H1 (cell line): ENCODE results near the gene EIF2S2. TPM values are rescaled to one million over a fixed set of nuclear protein-coding genes. Genes with fewer than 3 reads are reported as not detected.

ENCODE experiments used
- CTCF ChIA-PET: fragments of 300-600 bp; sonication (Branson Sonifier 250); formaldehyde crosslinking; loops from one replicate; lab custom pipeline; 2021; ENCODE audit not compliant: partially characterized antibody; lab: Charles Lee
- POLR2A ChIA-PET: fragments of 300-600 bp; sonication (Branson Sonifier 250); formaldehyde crosslinking; loops from one replicate; lab custom pipeline; 2021; ENCODE audit warnings: inconsistent platforms; ENCODE audit not compliant: partially characterized antibody; lab: Charles Lee
- DNase-seq, 2 experiments: peaks; one replicate each; pipeline versions ENCODE4 v3.0.0 to v3.0.0-alpha.2; 2010 to 2022; ENCODE audit warnings: low spot score in 2 of 2, low read depth in 1 of 2, mixed read lengths in 1 of 2
- FAIRE-seq: peaks from 2 replicates; lab custom pipeline; 2011; peaks lifted over from hg19 to GRCh38; lab: Jason Lieb, UNC
- H2AFZ ChIP-seq: 2 replicates; pipeline ENCODE4 v1.8.1; 2012; ENCODE audit warnings: low read length, inconsistent platforms
- H2AK5ac ChIP-seq: 2 replicates; pipeline ENCODE4 v1.6.1; 2013; ENCODE audit warnings: low read depth, low read length
- H2BK120ac ChIP-seq: replicated peaks from 2 replicates; pipeline ENCODE3; 2013; ENCODE audit warnings: low read depth, low read length, inconsistent platforms
- H2BK12ac ChIP-seq: 2 replicates; pipeline ENCODE4 v1.6.1; 2013; ENCODE audit warnings: low read depth, low read length
- H2BK15ac ChIP-seq: 2 replicates; pipeline ENCODE4 v1.6.1; 2013; ENCODE audit warnings: low read length
- H2BK20ac ChIP-seq: 2 replicates; pipeline ENCODE4 v1.6.1; 2013; ENCODE audit warnings: low read length
- H2BK5ac ChIP-seq: 2 replicates; pipeline ENCODE4 v1.6.1; 2013; ENCODE audit warnings: low read depth, low read length
- H3K14ac ChIP-seq: 2 replicates; pipeline ENCODE4 v1.6.1; 2013; ENCODE audit warnings: inconsistent platforms; ENCODE audit not compliant: insufficient read length
- H3K18ac ChIP-seq: 2 replicates; pipeline ENCODE4 v1.6.1; 2013; ENCODE audit warnings: low read length; ENCODE audit errors: extremely low read depth
- H3K23ac ChIP-seq: 2 replicates; pipeline ENCODE4 v1.6.1; 2013; ENCODE audit warnings: inconsistent platforms; ENCODE audit not compliant: insufficient read length
- H3K23me2 ChIP-seq: 2 replicates; pipeline ENCODE4 v1.6.1; 2013; ENCODE audit warnings: low read depth, low read length
- H3K27ac ChIP-seq: 2 replicates; pipeline ENCODE4 v1.6.1; 2011; ENCODE audit warnings: low read depth, low read length, inconsistent platforms
- H3K27me3 ChIP-seq, 4 experiments: replicated peaks in 1 of 4; 1 replicate in 1 of 4; 2 replicates in 3 of 4; pipeline versions ENCODE4 v1.6.1 to v1.8.1; 2011 to 2013; ENCODE audit warnings: low read length in 3 of 4, mild to moderate bottlenecking in 3 of 4, inconsistent platforms in 2 of 4, mixed read lengths in 2 of 4, moderate library complexity in 1 of 4; ENCODE audit not compliant: control insufficient read depth in 3 of 4, insufficient read depth in 3 of 4; ENCODE audit errors: extremely low read depth in 1 of 4
- H3K36me3 ChIP-seq, 4 experiments: 2 replicates each; pipeline versions ENCODE4 v1.6.1 to v1.8.1; 2011 to 2013; ENCODE audit warnings: mild to moderate bottlenecking in 4 of 4, low read length in 3 of 4, moderate library complexity in 2 of 4, control low read depth in 1 of 4, inconsistent platforms in 1 of 4; ENCODE audit not compliant: insufficient read depth in 4 of 4, control insufficient read depth in 2 of 4
- H3K4ac ChIP-seq: replicated peaks from 2 replicates; pipeline ENCODE3; 2013; ENCODE audit warnings: low read length, low read depth, mixed read lengths, inconsistent platforms; ENCODE audit not compliant: insufficient read length
- H3K4me1 ChIP-seq, 4 experiments: replicated peaks in 1 of 4; 1 replicate in 1 of 4; 2 replicates in 3 of 4; pipeline versions ENCODE4 v1.6.1 to v1.8.1; 2011 to 2013; ENCODE audit warnings: low read length in 3 of 4, inconsistent platforms in 2 of 4, mixed read lengths in 1 of 4; ENCODE audit not compliant: insufficient read depth in 4 of 4, control insufficient read depth in 3 of 4
- H3K4me2 ChIP-seq, 2 experiments: 2 replicates each; pipeline versions ENCODE4 v1.6.1 to v1.8.1; 2011 to 2013; ENCODE audit warnings: low read depth in 2 of 2, low read length in 2 of 2, control low read depth in 1 of 2, inconsistent platforms in 1 of 2, mild to moderate bottlenecking in 1 of 2; ENCODE audit not compliant: insufficient read depth in 1 of 2
- H3K4me3 ChIP-seq, 4 experiments: fragments of 200-600, 300-600 bp in 1 of 4; sonication (generic), shearing (Covaris generic), sonication (Bioruptor Twin) in 1 of 4; 2 replicates each; pipeline versions ENCODE4 v1.5.1 to v1.8.1; 2011 to 2016; ENCODE audit warnings: low read length in 4 of 4, low read depth in 3 of 4, control low read depth in 2 of 4, inconsistent platforms in 2 of 4, mild to moderate bottlenecking in 2 of 4, mixed read lengths in 1 of 4, moderate library complexity in 1 of 4; ENCODE audit not compliant: insufficient read depth in 2 of 4; ENCODE audit errors: extremely low read depth in 1 of 4
- H3K56ac ChIP-seq: replicated peaks from 2 replicates; pipeline ENCODE3; 2013; ENCODE audit warnings: low read depth, mild to moderate bottlenecking, mixed read lengths, low read length, inconsistent platforms; ENCODE audit not compliant: insufficient read length
- H3K79me1 ChIP-seq: 2 replicates; pipeline ENCODE4 v1.6.1; 2013; ENCODE audit warnings: low read depth, low read length, control low read depth
- H3K79me2 ChIP-seq, 2 experiments: 2 replicates each; pipeline versions ENCODE4 v1.6.1 to v1.8.1; 2012 to 2013; ENCODE audit warnings: low read length in 2 of 2, mild to moderate bottlenecking in 2 of 2, inconsistent platforms in 1 of 2; ENCODE audit not compliant: insufficient read depth in 2 of 2, control insufficient read depth in 1 of 2
- H3K9ac ChIP-seq, 4 experiments: replicated peaks in 1 of 4; 1 replicate in 1 of 4; 2 replicates in 3 of 4; pipeline versions ENCODE4 v1.6.1 to v1.8.1; 2011 to 2013; ENCODE audit warnings: low read depth in 3 of 4, low read length in 3 of 4, control low read depth in 2 of 4, mild to moderate bottlenecking in 2 of 4, moderate library complexity in 2 of 4, inconsistent platforms in 1 of 4; ENCODE audit errors: extremely low read depth in 1 of 4
- H3K9me3 ChIP-seq, 2 experiments: 2 replicates each; pipeline versions ENCODE4 v1.6.1 to v1.8.1; 2012 to 2013; ENCODE audit warnings: mild to moderate bottlenecking in 2 of 2, moderate library complexity in 2 of 2, control low read depth in 1 of 2, inconsistent platforms in 1 of 2, low read depth in 1 of 2, low read length in 1 of 2, mixed read lengths in 1 of 2; ENCODE audit not compliant: insufficient read depth in 2 of 2
- H4K20me1 ChIP-seq, 2 experiments: replicated peaks in 1 of 2; 2 replicates each; pipeline versions ENCODE3 to v1.8.1; 2011 to 2013; ENCODE audit warnings: inconsistent platforms in 2 of 2, low read length in 2 of 2, mild to moderate bottlenecking in 1 of 2; ENCODE audit not compliant: insufficient read depth in 2 of 2, control insufficient read depth in 1 of 2
- H4K5ac ChIP-seq: 2 replicates; pipeline ENCODE4 v1.6.1; 2013; ENCODE audit warnings: low read length, low read depth, mixed read lengths, inconsistent platforms; ENCODE audit not compliant: insufficient read length
- H4K8ac ChIP-seq: 2 replicates; pipeline ENCODE4 v1.8.0; 2013; ENCODE audit warnings: mild to moderate bottlenecking, moderate library complexity, low read length, inconsistent platforms; ENCODE audit not compliant: insufficient read depth; ENCODE audit errors: extremely low read depth
- H4K91ac ChIP-seq: replicated peaks from 2 replicates; pipeline ENCODE3; 2013; ENCODE audit warnings: low read length, mixed read lengths, inconsistent platforms; ENCODE audit not compliant: insufficient read length
- CBX5 ChIP-seq: fragments of 300-800, 300-1000 bp; sonication (generic); IDR thresholded peaks from 2 replicates; pipeline ENCODE4 v1.7.1; 2016; ENCODE audit warnings: antibody characterized with exemption, low read length, low read depth
- CREB1 ChIP-seq: IDR thresholded peaks from 2 replicates; pipeline ENCODE4 v1.6.1; 2012; ENCODE audit warnings: inconsistent platforms
- CTBP2 ChIP-seq: IDR thresholded peaks from 2 replicates; pipeline ENCODE4 v1.7.0; 2011; ENCODE audit warnings: borderline replicate concordance, mild to moderate bottlenecking, moderate library complexity, mixed read lengths, low read length; ENCODE audit not compliant: insufficient read depth, insufficient read length
- JUN ChIP-seq: IDR thresholded peaks from 2 replicates; pipeline ENCODE4 v1.6.1; 2011; ENCODE audit warnings: low read depth, mild to moderate bottlenecking, improper control_type of control experiment, low read length
- MAX ChIP-seq: IDR thresholded peaks from 2 replicates; pipeline ENCODE4 v1.6.1; 2012; ENCODE audit warnings: inconsistent platforms
- POLR2A ChIP-seq, 2 experiments: IDR thresholded peaks; 1 replicate in 1 of 2; 2 replicates in 1 of 2; pipeline ENCODE4 v1.6.1; 2011; ENCODE audit warnings: low read depth in 2 of 2, low read length in 2 of 2, mild to moderate bottlenecking in 2 of 2; ENCODE audit errors: control extremely low read depth in 1 of 2
- RAD21 ChIP-seq, 2 experiments: IDR thresholded peaks in 1 of 2; conservative IDR thresholded peaks in 1 of 2; 2 replicates each; pipeline ENCODE4 v1.6.1; 2011; ENCODE audit warnings: low read depth in 2 of 2, low read length in 2 of 2, improper control_type of control experiment in 1 of 2, inconsistent platforms in 1 of 2, mild to moderate bottlenecking in 1 of 2, moderate library complexity in 1 of 2
- SAP30 ChIP-seq: fragments of 300-600 bp; sonication (generic); IDR thresholded peaks from 2 replicates; pipeline ENCODE4 v1.7.1; 2012; ENCODE audit warnings: low read length, moderate library complexity, mild to moderate bottlenecking, inconsistent platforms; ENCODE audit not compliant: insufficient read depth, insufficient replicate concordance
- SIX5 ChIP-seq: IDR thresholded peaks from 2 replicates; pipeline ENCODE4 v1.6.1; 2011; ENCODE audit warnings: mild to moderate bottlenecking, low read depth, low read length
- ZNF274 ChIP-seq: IDR thresholded peaks from 2 replicates; pipeline ENCODE4 v1.7.0; 2012; ENCODE audit warnings: low read length, borderline replicate concordance; ENCODE audit errors: extremely low read depth
- polyA plus RNA-seq, 7 experiments: library from polyadenylated mRNA; depleted of rRNA in 3 of 7; stranded (reverse) in 5 of 7; unstranded in 2 of 7; fragments of >200 nt in 5 of 7; fragments of 200-250 nt in 2 of 7; gene quantifications; 1 replicate in 5 of 7; 2 replicates in 1 of 7; 4 replicates in 1 of 7; pipeline versions ENCODE4 v1.2.1 to v1.2.3, GENCODE V29; 2011 to 2013; ENCODE audit warnings: missing spikeins in 2 of 7, mixed read lengths in 2 of 7
- total RNA-seq: library from RNA; stranded (reverse); fragmentation: NEBNext Ultra II Directional; extraction: Animal tissue kit (Norgen Biotek cat#: 25700); gene quantifications from 2 replicates; pipeline ENCODE4 v1.2.1, GENCODE V29; 2021
- TF ChIP-seq, protein P1 (sequence below), 3 experiments: IDR thresholded peaks; 1 replicate in 2 of 3; 2 replicates in 1 of 3; pipeline versions ENCODE4 v1.5.1 to v1.6.1; 2011; ENCODE audit warnings: low read length in 3 of 3, mild to moderate bottlenecking in 3 of 3, inconsistent platforms in 2 of 3, low read depth in 1 of 3, moderate library complexity in 1 of 3; ENCODE audit not compliant: insufficient read depth in 1 of 3; ENCODE audit errors: control extremely low read depth in 1 of 3

EIF2S2 gene
- total and polyA plus RNA-seq, 2 of the 8 experiments (the other 6 are each of a cell fraction or from before 2014, with no cell fraction given) = 59.5 to 142 TPM

- Histone ChIP-seq H3K18ac (no peak overlapping the region), H3K23ac (no peak overlapping the region), H3K4me2 (no peak overlapping the region), H4K8ac (no peak overlapping the region), H4K20me1 (peaks cover 18 to 23% of the 10 kb centered on the region in 2 experiments), H3K27ac (no peak overlapping the region), H3K27me3 (no peaks in the 10 kb centered on the region), H2BK5ac (no peak overlapping the region), H3K79me1 (no peaks in the 10 kb centered on the region; the same call in 1 of the 2 replicates), H2BK20ac (no peak overlapping the region), H2BK12ac (no peak overlapping the region), H4K5ac (no peak overlapping the region), H3K9ac (no peak overlapping the region), H3K23me2 (no peaks in the 10 kb centered on the region), H3K4me3 (no peak overlapping the region), H3K4ac (no peak overlapping the region), H3K79me2 (peaks cover 3 to 17% of the 10 kb centered on the region in 2 experiments; a peak in 3 of 4 replicates), H3K14ac (no peak overlapping the region), H2BK15ac (no peak overlapping the region), H3K4me1 (no peaks in the 10 kb centered on the region), H2AFZ (no peak overlapping the region), H2BK120ac (no peak overlapping the region), H4K91ac (no peak overlapping the region), H3K56ac (no peak overlapping the region), H2AK5ac (no peak overlapping the region), H3K36me3 (peaks cover 37 to 99% (median 87%) of the 10 kb centered on the region in 4 experiments), H3K9me3 (no peaks in the 10 kb centered on the region)
- no peak for FAIRE-seq
- no peak for DNase-seq
- POLR2A ChIA-PET = interaction anchor here (1.6 to 14.0 kb wide), 4 partner anchors 9 to 27 kb away, joined by 3 to 236 read pairs (median 24); partner anchors contain the start of gene EIF2S2
- CTCF ChIA-PET = interaction anchor here (0.8 to 1.1 kb wide), 2 partner anchors 17 to 234 kb away, joined by 3 read pairs; no protein-coding TSS in a partner anchor
- TF ChIP-seq POLR2A (IDR thresholded peaks at IDR 0.05; ENCODE audit: control extremely low read depth in 1 of 2, low read depth in 2 of 2, low read length in 2 of 2) (no peak), ZNF274 (no peak), CREB1 (no peak), SAP30 (no peak), MAX (no peak), JUN (no peak), CBX5 (no peak), SIX5 (no peak), CTBP2 (no peak), RAD21 (IDR thresholded peaks at IDR 0.05 in 1 of 2, conservative IDR thresholded peaks at IDR 0.05 in 1 of 2; ENCODE audit: low read depth in 2 of 2, low read length in 2 of 2) (no peak)
- TF ChIP-seq, protein P1, sequence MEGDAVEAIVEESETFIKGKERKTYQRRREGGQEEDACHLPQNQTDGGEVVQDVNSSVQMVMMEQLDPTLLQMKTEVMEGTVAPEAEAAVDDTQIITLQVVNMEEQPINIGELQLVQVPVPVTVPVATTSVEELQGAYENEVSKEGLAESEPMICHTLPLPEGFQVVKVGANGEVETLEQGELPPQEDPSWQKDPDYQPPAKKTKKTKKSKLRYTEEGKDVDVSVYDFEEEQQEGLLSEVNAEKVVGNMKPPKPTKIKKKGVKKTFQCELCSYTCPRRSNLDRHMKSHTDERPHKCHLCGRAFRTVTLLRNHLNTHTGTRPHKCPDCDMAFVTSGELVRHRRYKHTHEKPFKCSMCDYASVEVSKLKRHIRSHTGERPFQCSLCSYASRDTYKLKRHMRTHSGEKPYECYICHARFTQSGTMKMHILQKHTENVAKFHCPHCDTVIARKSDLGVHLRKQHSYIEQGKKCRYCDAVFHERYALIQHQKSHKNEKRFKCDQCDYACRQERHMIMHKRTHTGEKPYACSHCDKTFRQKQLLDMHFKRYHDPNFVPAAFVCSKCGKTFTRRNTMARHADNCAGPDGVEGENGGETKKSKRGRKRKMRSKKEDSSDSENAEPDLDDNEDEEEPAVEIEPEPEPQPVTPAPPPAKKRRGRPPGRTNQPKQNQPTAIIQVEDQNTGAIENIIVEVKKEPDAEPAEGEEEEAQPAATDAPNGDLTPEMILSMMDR (IDR thresholded peaks at IDR 0.05; ENCODE audit: control extremely low read depth in 1 of 3, insufficient read depth in 1 of 3, low read depth in 1 of 3, low read length in 3 of 3) = no peak
Measured at GRCh38 chr20:34095825-34096224, 16.2 kb downstream of the EIF2S2 start.
